ENCODE results near the gene FOXI3.

GRCh38 chr2:88493481-88493880 lies 41.0 kb upstream of the FOXI3 start:
- TF ChIP-seq, protein P1, sequence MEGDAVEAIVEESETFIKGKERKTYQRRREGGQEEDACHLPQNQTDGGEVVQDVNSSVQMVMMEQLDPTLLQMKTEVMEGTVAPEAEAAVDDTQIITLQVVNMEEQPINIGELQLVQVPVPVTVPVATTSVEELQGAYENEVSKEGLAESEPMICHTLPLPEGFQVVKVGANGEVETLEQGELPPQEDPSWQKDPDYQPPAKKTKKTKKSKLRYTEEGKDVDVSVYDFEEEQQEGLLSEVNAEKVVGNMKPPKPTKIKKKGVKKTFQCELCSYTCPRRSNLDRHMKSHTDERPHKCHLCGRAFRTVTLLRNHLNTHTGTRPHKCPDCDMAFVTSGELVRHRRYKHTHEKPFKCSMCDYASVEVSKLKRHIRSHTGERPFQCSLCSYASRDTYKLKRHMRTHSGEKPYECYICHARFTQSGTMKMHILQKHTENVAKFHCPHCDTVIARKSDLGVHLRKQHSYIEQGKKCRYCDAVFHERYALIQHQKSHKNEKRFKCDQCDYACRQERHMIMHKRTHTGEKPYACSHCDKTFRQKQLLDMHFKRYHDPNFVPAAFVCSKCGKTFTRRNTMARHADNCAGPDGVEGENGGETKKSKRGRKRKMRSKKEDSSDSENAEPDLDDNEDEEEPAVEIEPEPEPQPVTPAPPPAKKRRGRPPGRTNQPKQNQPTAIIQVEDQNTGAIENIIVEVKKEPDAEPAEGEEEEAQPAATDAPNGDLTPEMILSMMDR (IDR thresholded peaks at IDR 0.05): no peak
- no peak for TF ChIP-seq POLR2AphosphoS5 (IDR thresholded peaks at IDR 0.05)

Data from stomach (tissue), 4 donors.